Ishikawa (cell line): ENCODE measurements around the gene TMEM120B.

Source experiments
- EGR1 ChIP-seq: IDR thresholded peaks from 2 replicates; pipeline ENCODE4 v1.6.1; 2012
- NFIC ChIP-seq: IDR thresholded peaks from 2 replicates; pipeline ENCODE4 v1.6.1; 2012
- RAD21 ChIP-seq: IDR thresholded peaks from 2 replicates; pipeline ENCODE4 v1.6.1; 2012; ENCODE audit warnings: low read depth
- TAF1 ChIP-seq: IDR thresholded peaks from 2 replicates; pipeline ENCODE4 v1.6.1; 2012; ENCODE audit warnings: low read depth, mild to moderate bottlenecking
- TCF12 ChIP-seq: IDR thresholded peaks from 2 replicates; pipeline ENCODE4 v1.6.1; 2012; ENCODE audit warnings: low read depth
- TEAD4 ChIP-seq: IDR thresholded peaks from 2 replicates; pipeline ENCODE4 v1.6.1; 2012
- TF ChIP-seq, protein P1 (sequence below): IDR thresholded peaks from 2 replicates; pipeline ENCODE4 v1.6.1; 2012; ENCODE audit warnings: low read depth, mild to moderate bottlenecking
- TF ChIP-seq, protein P2 (sequence below): IDR thresholded peaks from 2 replicates; pipeline ENCODE4 v1.6.1; 2012

GRCh38 chr12:121783766-121784165, 71.2 kb downstream of the TMEM120B start:
- TF ChIP-seq, protein P1, sequence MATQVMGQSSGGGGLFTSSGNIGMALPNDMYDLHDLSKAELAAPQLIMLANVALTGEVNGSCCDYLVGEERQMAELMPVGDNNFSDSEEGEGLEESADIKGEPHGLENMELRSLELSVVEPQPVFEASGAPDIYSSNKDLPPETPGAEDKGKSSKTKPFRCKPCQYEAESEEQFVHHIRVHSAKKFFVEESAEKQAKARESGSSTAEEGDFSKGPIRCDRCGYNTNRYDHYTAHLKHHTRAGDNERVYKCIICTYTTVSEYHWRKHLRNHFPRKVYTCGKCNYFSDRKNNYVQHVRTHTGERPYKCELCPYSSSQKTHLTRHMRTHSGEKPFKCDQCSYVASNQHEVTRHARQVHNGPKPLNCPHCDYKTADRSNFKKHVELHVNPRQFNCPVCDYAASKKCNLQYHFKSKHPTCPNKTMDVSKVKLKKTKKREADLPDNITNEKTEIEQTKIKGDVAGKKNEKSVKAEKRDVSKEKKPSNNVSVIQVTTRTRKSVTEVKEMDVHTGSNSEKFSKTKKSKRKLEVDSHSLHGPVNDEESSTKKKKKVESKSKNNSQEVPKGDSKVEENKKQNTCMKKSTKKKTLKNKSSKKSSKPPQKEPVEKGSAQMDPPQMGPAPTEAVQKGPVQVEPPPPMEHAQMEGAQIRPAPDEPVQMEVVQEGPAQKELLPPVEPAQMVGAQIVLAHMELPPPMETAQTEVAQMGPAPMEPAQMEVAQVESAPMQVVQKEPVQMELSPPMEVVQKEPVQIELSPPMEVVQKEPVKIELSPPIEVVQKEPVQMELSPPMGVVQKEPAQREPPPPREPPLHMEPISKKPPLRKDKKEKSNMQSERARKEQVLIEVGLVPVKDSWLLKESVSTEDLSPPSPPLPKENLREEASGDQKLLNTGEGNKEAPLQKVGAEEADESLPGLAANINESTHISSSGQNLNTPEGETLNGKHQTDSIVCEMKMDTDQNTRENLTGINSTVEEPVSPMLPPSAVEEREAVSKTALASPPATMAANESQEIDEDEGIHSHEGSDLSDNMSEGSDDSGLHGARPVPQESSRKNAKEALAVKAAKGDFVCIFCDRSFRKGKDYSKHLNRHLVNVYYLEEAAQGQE = no peak
- TF ChIP-seq TAF1 = no peak
- TF ChIP-seq RAD21 = no peak
- no peak for TF ChIP-seq EGR1
- TF ChIP-seq TCF12 = no peak
- TF ChIP-seq, protein P2, sequence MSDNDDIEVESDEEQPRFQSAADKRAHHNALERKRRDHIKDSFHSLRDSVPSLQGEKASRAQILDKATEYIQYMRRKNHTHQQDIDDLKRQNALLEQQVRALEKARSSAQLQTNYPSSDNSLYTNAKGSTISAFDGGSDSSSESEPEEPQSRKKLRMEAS = no peak
- TF ChIP-seq TEAD4 = no peak
- TF ChIP-seq NFIC = no peak
